HepG2 (cell line): ENCODE data around the gene FBLIM1. TPM values are rescaled to one million over a fixed set of nuclear protein-coding genes. Genes with fewer than 3 reads are reported as not detected.

Experiments used
- ATAC-seq: fragments of 200-7000 bp; cut with Tn5 transposase; 3 replicates; pipeline ENCODE4 v1.9.1; 2020; ENCODE audit warnings: mild to moderate bottlenecking, moderate library complexity
- BruUV-seq: library from RNA; stranded (reverse); fragments of 400-500 nt; replicated peaks from 2 replicates; lab custom pipeline; 2021; lab: Mats Ljungman, UMichigan
- CTCF ChIA-PET: fragments of 300-600 bp; formaldehyde crosslinking; extraction: SDS; loops from one replicate; lab custom pipeline; 2021; ENCODE audit warnings: low total read pairs, inconsistent platforms, low intra/inter-chr PET ratio; lab: Yijun Ruan, JAX
- POLR2A ChIA-PET: fragments of 350-600 bp; sonication (Branson Sonifier 250); formaldehyde crosslinking; loops from one replicate; lab custom pipeline; 2020; ENCODE audit warnings: antibody characterized with exemption, inconsistent platforms; lab: Yijun Ruan, JAX
- DNase-seq: peaks from one replicate; pipeline ENCODE4 v3.0.0-alpha.2; 2015; ENCODE audit warnings: low spot score
- FAIRE-seq: peaks from 3 replicates; lab custom pipeline; 2011; peaks lifted over from hg19 to GRCh38; lab: Jason Lieb, UNC
- H2AFZ ChIP-seq: one replicate; pipeline ENCODE4 v1.6.1; 2011; ENCODE audit warnings: low read length, inconsistent platforms
- H3K27ac ChIP-seq: fragments of 300-600 bp; 3 replicates; pipeline ENCODE4 v1.8.0; 2011; ENCODE audit warnings: mixed run types, mild to moderate bottlenecking, mixed read lengths, low read length, inconsistent platforms; ENCODE audit not compliant: insufficient read depth; ENCODE audit errors: extremely low read length
- H3K27me3 ChIP-seq, 2 experiments: fragments of 200-600 bp in 1 of 2; 2 replicates in 1 of 2; 3 replicates in 1 of 2; pipeline versions ENCODE4 v1.6.0 to v1.8.0; 2011; ENCODE audit warnings: low read length in 2 of 2, mild to moderate bottlenecking in 2 of 2, moderate library complexity in 2 of 2, inconsistent platforms in 1 of 2; ENCODE audit not compliant: insufficient read depth in 2 of 2, control insufficient read depth in 1 of 2
- H3K36me3 ChIP-seq, 2 experiments: fragments of 200-600 bp in 1 of 2; replicated peaks in 1 of 2; 2 replicates in 1 of 2; 3 replicates in 1 of 2; pipeline versions ENCODE4 v1.5.1 to v1.8.0; 2011; ENCODE audit warnings: low read length in 2 of 2, inconsistent platforms in 1 of 2; ENCODE audit not compliant: insufficient read depth in 2 of 2, control insufficient read depth in 1 of 2
- H3K4me1 ChIP-seq: 2 replicates; pipeline ENCODE4 v1.5.1; 2012; ENCODE audit warnings: low read length, inconsistent platforms; ENCODE audit not compliant: insufficient read depth
- H3K4me2 ChIP-seq: 2 replicates; pipeline ENCODE4 v1.6.0; 2011; ENCODE audit warnings: low read depth, low read length, inconsistent platforms
- H3K4me3 ChIP-seq, 3 experiments: fragments of 200-600 bp in 1 of 3; sonication (generic), shearing (Covaris generic) in 1 of 3; replicated peaks in 1 of 3; 2 replicates each; pipeline ENCODE4 v1.5.1; 2011 to 2016; ENCODE audit warnings: low read length in 3 of 3, inconsistent platforms in 2 of 3, low read depth in 2 of 3, mild to moderate bottlenecking in 2 of 3, control low read depth in 1 of 3, mixed read lengths in 1 of 3; ENCODE audit not compliant: insufficient read depth in 1 of 3
- H3K79me2 ChIP-seq: one replicate; pipeline ENCODE4 v1.6.1; 2011; ENCODE audit warnings: low read length, inconsistent platforms; ENCODE audit not compliant: insufficient read depth
- H3K9ac ChIP-seq: 2 replicates; pipeline ENCODE4 v1.6.0; 2011; ENCODE audit warnings: mild to moderate bottlenecking, low read depth, low read length, inconsistent platforms; ENCODE audit not compliant: insufficient read depth
- H3K9me3 ChIP-seq: 2 replicates; pipeline ENCODE4 v1.5.1; 2012; ENCODE audit warnings: mild to moderate bottlenecking, low read length
- H4K20me1 ChIP-seq: 2 replicates; pipeline ENCODE4 v1.6.0; 2011; ENCODE audit warnings: inconsistent platforms, mild to moderate bottlenecking, low read length, moderate library complexity; ENCODE audit not compliant: insufficient read depth
- BRCA1 ChIP-seq: sonication (generic); formaldehyde crosslinking; IDR thresholded peaks from 2 replicates; pipeline ENCODE4 v1.4.0; 2020; ENCODE audit warnings: missing genetic modification reagents
- CHD2 ChIP-seq: IDR thresholded peaks from 2 replicates; pipeline ENCODE4 v1.6.1; 2011; ENCODE audit warnings: low read depth, low read length, improper control_type of control experiment
- HES4 ChIP-seq: sonication (generic); formaldehyde crosslinking; IDR thresholded peaks from 2 replicates; pipeline ENCODE4 v1.9.0; 2021; ENCODE audit warnings: mild to moderate bottlenecking, missing genetic modification reagents, borderline replicate concordance
- HHEX ChIP-seq: IDR thresholded peaks from 2 replicates; pipeline ENCODE4 v1.6.1; 2016; ENCODE audit warnings: control low read depth
- TBX2 ChIP-seq: sonication (generic); formaldehyde crosslinking; IDR thresholded peaks from 2 replicates; pipeline ENCODE4 v1.5.0; 2020; ENCODE audit warnings: missing genetic modification reagents, mild to moderate bottlenecking, borderline replicate concordance
- TEAD3 ChIP-seq: optimal IDR thresholded peaks from 2 replicates; pipeline ENCODE3; 2016; ENCODE audit warnings: borderline replicate concordance
- ZBTB20 ChIP-seq: sonication (generic); formaldehyde crosslinking; IDR thresholded peaks from 2 replicates; pipeline ENCODE4 v1.8.1; 2023; ENCODE audit warnings: missing genetic modification reagents, low read depth, mild to moderate bottlenecking, borderline replicate concordance
- ZNF253 ChIP-seq: sonication (generic); formaldehyde crosslinking; IDR thresholded peaks from 2 replicates; pipeline ENCODE4 v1.8.0; 2022; ENCODE audit warnings: mild to moderate bottlenecking, missing genetic modification reagents, borderline replicate concordance
- ZNF331 ChIP-seq: sonication (generic); formaldehyde crosslinking; IDR thresholded peaks from 2 replicates; pipeline ENCODE4 v1.4.0; 2020; ENCODE audit warnings: missing genetic modification reagents
- ZNF510 ChIP-seq: sonication (generic); formaldehyde crosslinking; IDR thresholded peaks from 2 replicates; pipeline ENCODE4 v1.4.0; 2020; ENCODE audit warnings: low read depth, mild to moderate bottlenecking, missing genetic modification reagents
- ZNF782 ChIP-seq: sonication (generic); formaldehyde crosslinking; IDR thresholded peaks from 2 replicates; pipeline ENCODE4 v1.4.0; 2020; ENCODE audit warnings: missing genetic modification reagents, mild to moderate bottlenecking, borderline replicate concordance
- ZNF839 ChIP-seq: sonication (generic); formaldehyde crosslinking; IDR thresholded peaks from 2 replicates; pipeline ENCODE4 v1.4.0; 2020; ENCODE audit warnings: missing genetic modification reagents, mild to moderate bottlenecking, borderline replicate concordance
- WGBS: methylation state at CpG from one replicate; pipeline ENCODE4 v1.1.6; 2017; ENCODE audit warnings: low lambda C conversion rate; 5-methylcytosine and 5-hydroxymethylcytosine counted together
- in situ Hi-C: cut with HindIII; loops from 2 replicates; pipeline ENCODE4 v1.10.0; 2017; ENCODE audit warnings: low pct_unique_long_range_greater_than_20kb; ENCODE audit not compliant: extremely low pct_ligation_motif_present
- intact Hi-C: fragments of 100-400 bp; cut with micrococcal nuclease; formaldehyde crosslinking; loops from one replicate; pipeline ENCODE4 v1.10.0; 2022; ENCODE audit not compliant: unreplicated experiment
- polyA plus RNA-seq, 8 experiments: library from polyadenylated mRNA; depleted of rRNA in 3 of 8; stranded (reverse) in 7 of 8; unstranded in 1 of 8; fragments of >200 nt; fragmentation: Illumina TruSeq in 4 of 8; extraction: Trizol in 4 of 8; gene quantifications; 2 replicates each; pipeline versions ENCODE4 v1.2.1 to v1.2.3, GENCODE V29; 2011 to 2016; ENCODE audit warnings: low read depth in 4 of 8, missing spikeins in 1 of 8, mixed read lengths in 1 of 8; ENCODE audit not compliant: insufficient read depth in 1 of 8
- total RNA-seq, 5 experiments: library from RNA; depleted of rRNA; stranded (reverse); fragments of >200 nt; fragmentation: Illumina TruSeq; extraction: Trizol; gene quantifications; 2 replicates each; pipeline ENCODE4 v1.2.3, GENCODE V29; 2016; ENCODE audit warnings: low read depth in 1 of 5
- TF ChIP-seq, protein P1 (sequence below): sonication (generic); formaldehyde crosslinking; IDR thresholded peaks from 2 replicates; pipeline ENCODE4 v1.5.0; 2020; ENCODE audit warnings: missing genetic modification reagents
- TF ChIP-seq, protein P2 (sequence below): sonication (generic); formaldehyde crosslinking; conservative IDR thresholded peaks from 2 replicates; pipeline ENCODE4 v1.4.0; 2020; ENCODE audit warnings: mild to moderate bottlenecking, missing genetic modification reagents, moderate library complexity

Gene FBLIM1
- total and polyA plus RNA-seq, 2 of the 13 experiments (the other 11 are each of a cell fraction or from before 2014, with no cell fraction given), result 10.6 to 23.0 TPM

DNA sequence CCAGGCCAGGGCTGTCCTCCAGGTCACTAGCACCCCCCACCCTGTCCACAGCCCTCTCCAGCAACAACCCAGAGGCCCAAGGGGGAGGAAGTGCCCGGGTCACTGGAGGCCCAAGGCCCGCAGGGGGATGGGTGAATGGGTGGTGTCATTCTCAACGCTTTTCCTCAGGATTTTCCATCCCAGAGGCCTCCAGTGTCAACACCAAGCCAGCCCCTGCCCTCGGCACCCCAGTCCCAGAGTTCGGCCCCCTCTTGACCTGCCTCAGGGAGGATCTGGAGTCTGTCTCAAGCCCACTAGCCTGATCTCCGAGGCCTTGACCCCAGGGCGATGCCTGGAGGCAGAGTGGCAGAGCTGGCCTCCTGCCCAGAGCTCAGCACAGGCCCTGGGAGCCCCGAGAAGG is 11.2 kb upstream of the FBLIM1 start (continued):
- TF ChIP-seq HES4 (CRISPR knock-in tag) (no peak), TBX2 (peak; percentile 51; the same call in 1 of the 2 replicates)

DNA sequence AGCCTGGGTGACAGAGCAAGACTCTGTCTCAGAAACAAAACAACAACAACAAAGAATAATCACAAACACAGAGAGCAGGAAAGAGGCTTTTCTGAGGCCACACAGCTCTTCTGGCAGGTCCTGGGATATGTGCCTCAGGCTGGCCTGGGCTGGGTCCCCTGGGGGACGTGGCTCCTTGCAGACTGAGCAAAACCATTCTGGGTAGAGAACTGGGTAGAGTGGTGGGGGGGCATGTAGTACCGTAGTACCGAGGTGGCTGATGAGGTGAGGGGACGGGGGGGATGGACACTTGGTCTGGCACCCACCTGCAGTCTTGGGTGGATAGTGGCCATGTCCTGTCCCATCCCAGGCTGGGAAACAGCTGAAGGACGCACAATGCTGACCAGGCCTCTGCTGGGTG is 10.3 kb upstream of the FBLIM1 start:
- H3K36me3 ChIP-seq, result no peaks in the 10 kb centered on the region
- H3K9ac ChIP-seq, result no peak overlapping the region
- H4K20me1 ChIP-seq, result no peaks in the 10 kb centered on the region
- intact Hi-C loops (loop anchor here (10.0 kb wide), 1 partner anchor 63 kb away; the partner anchor contains the start of gene PLEKHM2), in situ Hi-C loops (no loop called here)
- no peaks in the 10 kb centered on the region for H3K79me2 ChIP-seq
- no peak for ATAC-seq
- ChIA-PET POLR2A (no interaction called here), CTCF (no interaction called here)
- WGBS, result 80% methylated on average over 1 of the region's 5 CpGs
- no peak for TF ChIP-seq TEAD3 (CRISPR knock-in tag)
- no peak for TF ChIP-seq ZBTB20 (CRISPR knock-in tag)
- TF ChIP-seq BRCA1 (CRISPR knock-in tag), result no peak
- TF ChIP-seq, protein P1, sequence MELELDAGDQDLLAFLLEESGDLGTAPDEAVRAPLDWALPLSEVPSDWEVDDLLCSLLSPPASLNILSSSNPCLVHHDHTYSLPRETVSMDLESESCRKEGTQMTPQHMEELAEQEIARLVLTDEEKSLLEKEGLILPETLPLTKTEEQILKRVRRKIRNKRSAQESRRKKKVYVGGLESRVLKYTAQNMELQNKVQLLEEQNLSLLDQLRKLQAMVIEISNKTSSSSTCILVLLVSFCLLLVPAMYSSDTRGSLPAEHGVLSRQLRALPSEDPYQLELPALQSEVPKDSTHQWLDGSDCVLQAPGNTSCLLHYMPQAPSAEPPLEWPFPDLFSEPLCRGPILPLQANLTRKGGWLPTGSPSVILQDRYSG (CRISPR knock-in tag), result no peak
- TF ChIP-seq ZNF782, result no peak
- no peak for TF ChIP-seq HHEX
- TF ChIP-seq ZNF839 (CRISPR knock-in tag), result no peak
- no peak for TF ChIP-seq ZNF510 (CRISPR knock-in tag)
- TF ChIP-seq CHD2, result no peak
- TF ChIP-seq, protein P2, sequence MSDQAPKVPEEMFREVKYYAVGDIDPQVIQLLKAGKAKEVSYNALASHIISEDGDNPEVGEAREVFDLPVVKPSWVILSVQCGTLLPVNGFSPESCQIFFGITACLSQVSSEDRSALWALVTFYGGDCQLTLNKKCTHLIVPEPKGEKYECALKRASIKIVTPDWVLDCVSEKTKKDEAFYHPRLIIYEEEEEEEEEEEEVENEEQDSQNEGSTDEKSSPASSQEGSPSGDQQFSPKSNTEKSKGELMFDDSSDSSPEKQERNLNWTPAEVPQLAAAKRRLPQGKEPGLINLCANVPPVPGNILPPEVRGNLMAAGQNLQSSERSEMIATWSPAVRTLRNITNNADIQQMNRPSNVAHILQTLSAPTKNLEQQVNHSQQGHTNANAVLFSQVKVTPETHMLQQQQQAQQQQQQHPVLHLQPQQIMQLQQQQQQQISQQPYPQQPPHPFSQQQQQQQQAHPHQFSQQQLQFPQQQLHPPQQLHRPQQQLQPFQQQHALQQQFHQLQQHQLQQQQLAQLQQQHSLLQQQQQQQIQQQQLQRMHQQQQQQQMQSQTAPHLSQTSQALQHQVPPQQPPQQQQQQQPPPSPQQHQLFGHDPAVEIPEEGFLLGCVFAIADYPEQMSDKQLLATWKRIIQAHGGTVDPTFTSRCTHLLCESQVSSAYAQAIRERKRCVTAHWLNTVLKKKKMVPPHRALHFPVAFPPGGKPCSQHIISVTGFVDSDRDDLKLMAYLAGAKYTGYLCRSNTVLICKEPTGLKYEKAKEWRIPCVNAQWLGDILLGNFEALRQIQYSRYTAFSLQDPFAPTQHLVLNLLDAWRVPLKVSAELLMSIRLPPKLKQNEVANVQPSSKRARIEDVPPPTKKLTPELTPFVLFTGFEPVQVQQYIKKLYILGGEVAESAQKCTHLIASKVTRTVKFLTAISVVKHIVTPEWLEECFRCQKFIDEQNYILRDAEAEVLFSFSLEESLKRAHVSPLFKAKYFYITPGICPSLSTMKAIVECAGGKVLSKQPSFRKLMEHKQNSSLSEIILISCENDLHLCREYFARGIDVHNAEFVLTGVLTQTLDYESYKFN (CRISPR knock-in tag), result no peak
- no peak for TF ChIP-seq ZNF331 (CRISPR knock-in tag)
- TF ChIP-seq ZNF253 (CRISPR knock-in tag), result no peak
- no peak overlapping the region for H3K27ac ChIP-seq
- BruUV-seq, result no TSS peak
- H3K27me3 ChIP-seq, result peaks cover 1 to 22% of the 10 kb centered on the region in 2 experiments
- no peaks in the 10 kb centered on the region for H3K9me3 ChIP-seq
- H3K4me2 ChIP-seq, result no peak overlapping the region
- no peak overlapping the region for H2AFZ ChIP-seq
- peaks cover 78% of the 10 kb centered on the region for H3K4me1 ChIP-seq
- DNase-seq, result no peak
- H3K4me3 ChIP-seq, result peak overlapping the region in 1 of 3 experiments; percentile 1; a peak in 1 of 6 replicates
- FAIRE-seq, result no peak
